HG03442 (cell line): ENCODE measurements around the gene CNGA1.
"Not testable (repeated sequence)": the region's sequence is repeated elsewhere in the genome, so short reads cannot be mapped to it uniquely, and the experiment has no call there.

Experiments
- ATAC-seq: cut with Tn5 transposase; IDR thresholded peaks from one replicate; pipeline ENCODE4 v1.9.1; 2021; ENCODE audit warnings: mild to moderate bottlenecking, moderate library complexity; ENCODE audit not compliant: unreplicated experiment

Gene CNGA1

GRCh38 chr4:47974566-47974965 lies 41.9 kb downstream of the CNGA1 start:
- ATAC-seq = no peak

- ATAC-seq = no peak
These were observed 43.8 kb downstream of the CNGA1 start for GRCh38 chr4:47972721-47973120.

- ATAC-seq = peak; percentile 94
These were observed 44.3 kb downstream of the CNGA1 start for GRCh38 chr4:47972181-47972580.

- no peak for ATAC-seq
These were observed 47.6 kb downstream of the CNGA1 start for GRCh38 chr4:47968847-47969246.

GRCh38 chr4:47954677-47955076 lies 61.8 kb downstream of the CNGA1 start:
- ATAC-seq = no peak

GRCh38 chr4:47954245-47954644 lies 62.2 kb downstream of the CNGA1 start:
- no peak for ATAC-seq

- ATAC-seq = no peak
These were observed 70.4 kb downstream of the CNGA1 start for GRCh38 chr4:47945930-47946726.

GRCh38 chr4:47942081-47942819 lies 74.2 kb downstream of the CNGA1 start:
- ATAC-seq = no peak

- ATAC-seq = no peak
These were observed 77.0 kb downstream of the CNGA1 start for GRCh38 chr4:47939456-47939855.

GRCh38 chr4:47936336-47936735 lies 80.1 kb downstream of the CNGA1 start:
- no peak for ATAC-seq

GRCh38 chr4:47933840-47934239 lies 82.6 kb downstream of the CNGA1 start:
- peak; percentile 61 for ATAC-seq

- no peak for ATAC-seq
These were observed 85.3 kb downstream of the CNGA1 start for GRCh38 chr4:47930971-47931804.

- ATAC-seq = no peak
These were observed 86.7 kb downstream of the CNGA1 start for GRCh38 chr4:47929682-47930201.

- peak; percentile 92 for ATAC-seq
These were observed 89.7 kb downstream of the CNGA1 start for GRCh38 chr4:47926667-47927258.

- ATAC-seq = not testable (repeated sequence)
These were observed 93.2 kb downstream of the CNGA1 start for GRCh38 chr4:47923261-47923608.

GRCh38 chr4:47922436-47923260 lies 93.8 kb downstream of the CNGA1 start:
- not testable (repeated sequence) for ATAC-seq

GRCh38 chr4:47917163-47917562 lies 99.3 kb downstream of the CNGA1 start:
- ATAC-seq = not testable (repeated sequence)

GRCh38 chr4:47915378-47915777 lies 101.1 kb downstream of the CNGA1 start:
- ATAC-seq = no peak

GRCh38 chr4:47914926-47915237 lies 101.6 kb downstream of the CNGA1 start:
- ATAC-seq = no peak
